GM12864 (cell line): ENCODE results near the gene DEK.

Experiments
- DNase-seq: peaks from one replicate; pipeline ENCODE4 v3.0.0-alpha.2; 2011; ENCODE audit warnings: low read depth
- H3K4me3 ChIP-seq: 2 replicates; pipeline ENCODE4 v1.5.1; 2011; ENCODE audit warnings: mild to moderate bottlenecking, low read depth, low read length, control low read depth
- CTCF ChIP-seq: IDR thresholded peaks from 2 replicates; pipeline ENCODE4 v1.5.1; 2011; ENCODE audit warnings: low read depth, mild to moderate bottlenecking, moderate library complexity, low read length, control low read depth, inconsistent platforms; ENCODE audit errors: missing control alignments

The DEK gene

GRCh38 chr6:18276610-18277236 is 12.4 kb upstream of the DEK start:
- no peak for DNase-seq
- TF ChIP-seq CTCF = no peak
- H3K4me3 ChIP-seq = no peak overlapping the region

- no peak for TF ChIP-seq CTCF
- no peak for DNase-seq
- no peak overlapping the region for H3K4me3 ChIP-seq
Measured at GRCh38 chr6:18270216-18270615, 5.9 kb upstream of the DEK start.

GRCh38 chr6:18269717-18270116 is 5.4 kb upstream of the DEK start:
- no peak overlapping the region for H3K4me3 ChIP-seq
- TF ChIP-seq CTCF = no peak
- DNase-seq = no peak

- DNase-seq = no peak
- no peak for TF ChIP-seq CTCF
- H3K4me3 ChIP-seq = no peak overlapping the region
Measured at GRCh38 chr6:18269253-18269652, 4.9 kb upstream of the DEK start.

- DNase-seq = no peak
- TF ChIP-seq CTCF = no peak
- H3K4me3 ChIP-seq = no peak overlapping the region
Measured at GRCh38 chr6:18268066-18268465, 3.7 kb upstream of the DEK start.

- DNase-seq = no peak
- no peak overlapping the region for H3K4me3 ChIP-seq
- TF ChIP-seq CTCF = no peak
Measured at GRCh38 chr6:18266523-18266912, 2.2 kb upstream of the DEK start.

GRCh38 chr6:18265787-18266522 is 1.6 kb upstream of the DEK start:
- no peak overlapping the region for H3K4me3 ChIP-seq
- TF ChIP-seq CTCF = no peak
- no peak for DNase-seq
